Gastrocnemius medialis (tissue), 4 donors: Measurements from ENCODE around the gene SYT6. TPM values are rescaled to one million over a fixed set of nuclear protein-coding genes. Genes with fewer than 3 reads are reported as not detected.

Experiments
- ATAC-seq, 2 donors: fragments of 150-250 bp; one replicate each; pipeline ENCODE4 v1.9.1; 2016
- DNase-seq, 2 donors: peaks; one replicate each; pipeline ENCODE4 v3.0.0-alpha.2; 2019
- H3K27ac ChIP-seq, 4 donors: fragments of 200-600 bp; sonication (generic); 1 replicate in 1 of 4; 2 replicates in 3 of 4; pipeline ENCODE4 v1.5.1; 2016 to 2018; ENCODE audit warnings: mild to moderate bottlenecking in 2 of 4, moderate library complexity in 1 of 4
- H3K27me3 ChIP-seq, 3 donors: fragments of 200-600 bp; sonication (generic) in 2 of 3; 1 replicate in 1 of 3; 2 replicates in 2 of 3; pipeline versions ENCODE4 v1.5.1 to v1.6.0; 2016 to 2019; ENCODE audit warnings: mild to moderate bottlenecking in 1 of 3, moderate library complexity in 1 of 3
- H3K36me3 ChIP-seq, 2 donors: fragments of 200-600 bp; sonication (generic) in 1 of 2; one replicate each; pipeline ENCODE4 v1.5.1; 2017 to 2018
- H3K4me1 ChIP-seq, 2 donors: fragments of 200-600 bp; sonication (generic) in 1 of 2; one replicate each; pipeline ENCODE4 v1.5.1; 2016 to 2017; ENCODE audit warnings: mild to moderate bottlenecking in 2 of 2
- H3K4me3 ChIP-seq, 4 donors: fragments of 200-600 bp; sonication (generic) in 3 of 4; 1 replicate in 1 of 4; 2 replicates in 3 of 4; pipeline ENCODE4 v1.5.1; 2016 to 2019; ENCODE audit warnings: mild to moderate bottlenecking in 2 of 4
- H3K9me3 ChIP-seq, 3 donors: fragments of 200-600 bp; sonication (generic) in 2 of 3; 1 replicate in 1 of 3; 2 replicates in 2 of 3; pipeline ENCODE4 v1.5.1; 2016 to 2019
- CTCF ChIP-seq, 5 experiments: fragments of 450-650 bp in 3 of 5; fragments of 200-600 bp in 2 of 5; sonication (generic) in 2 of 5; IDR thresholded peaks in 4 of 5; conservative IDR thresholded peaks in 1 of 5; 1 replicate in 4 of 5; 2 replicates in 1 of 5; pipeline ENCODE4 v1.5.1; 2016 to 2019; ENCODE audit warnings: antibody characterized with exemption in 5 of 5, mild to moderate bottlenecking in 3 of 5, moderate library complexity in 3 of 5
- POLR2A ChIP-seq, 2 donors: fragments of 450-650 bp; IDR thresholded peaks; one replicate each; pipeline ENCODE4 v1.6.1; 2017; ENCODE audit warnings: antibody characterized with exemption in 2 of 2, mild to moderate bottlenecking in 2 of 2, moderate library complexity in 2 of 2
- in situ Hi-C, 4 donors: fragments of 200-750 bp; cut with MboI; loops; one replicate each; pipeline versions ENCODE4 v1.15.0 to v1.8.0; 2017; ENCODE audit warnings: low sequenced_read_pairs in 4 of 4
- intact Hi-C: fragments of 100-400 bp; cut with DNase I; formaldehyde crosslinking; loops from one replicate; pipeline ENCODE4 v1.15.1; 2023; ENCODE audit warnings: low total_unique reads
- total RNA-seq, 4 donors: library from RNA; depleted of rRNA; stranded (reverse); fragments of >200 nt; gene quantifications; one replicate each; pipeline versions ENCODE4 v1.1.0 to v1.2.3, GENCODE V29; 2016

The SYT6 gene
- total RNA-seq, 4 donors from 2014 or later = 0.20 TPM; not detected in 3

DNA sequence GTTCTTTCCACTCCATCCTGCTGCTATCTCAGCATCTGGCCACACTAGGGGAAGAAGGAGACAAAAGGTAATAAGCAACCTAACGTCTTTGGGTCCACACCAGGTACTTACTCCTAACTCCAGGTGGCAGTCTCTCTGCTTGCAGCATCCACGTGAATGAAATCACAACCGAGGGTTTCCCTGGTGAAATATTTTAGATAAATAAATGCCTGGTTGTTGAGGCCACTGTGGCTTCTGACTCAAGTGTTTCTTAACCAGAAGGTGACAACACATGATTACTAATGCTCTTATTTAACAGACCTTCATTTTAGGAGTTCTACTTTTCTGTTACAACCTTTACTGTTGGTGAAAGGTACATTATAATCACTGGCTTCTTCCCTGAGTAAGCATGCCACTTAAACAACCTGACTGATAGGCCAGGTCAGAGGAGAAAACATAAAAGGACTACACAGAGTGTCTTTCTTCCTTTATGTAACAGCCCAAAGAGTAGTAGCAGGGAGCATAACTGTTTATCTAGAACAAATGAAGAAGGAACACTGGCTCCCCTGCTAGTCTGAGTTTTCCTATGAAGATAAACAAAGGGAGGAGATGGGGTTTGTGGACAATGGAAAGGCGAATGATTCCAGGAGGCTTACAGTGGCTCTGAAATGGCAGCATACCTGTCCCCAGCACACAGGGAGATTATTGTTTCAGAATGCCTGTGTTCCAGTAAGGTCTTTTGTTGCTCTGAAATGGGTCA, 59.9 kb downstream of the SYT6 start:
- Histone ChIP-seq H3K27ac (peak overlapping the region in 2 of 4 donors; percentile 34 to 61), H3K27me3 (no peaks in the 10 kb centered on the region), H3K4me1 (peaks cover 0 to 4% of the 10 kb centered on the region in 2 donors), H3K4me3 (no peak overlapping the region), H3K36me3 (no peaks in the 10 kb centered on the region), H3K9me3 (no peaks in the 10 kb centered on the region)
- in situ Hi-C loops (loop anchor here in 1 of 4 donors (25.0 kb wide), 1 partner anchor 106 kb away; the partner anchor contains the start of gene OLFML3), intact Hi-C loops (no loop called here)
- TF ChIP-seq CTCF (IDR thresholded peaks at IDR 0.05 in 4 of 5, conservative IDR thresholded peaks at IDR 0.05 in 1 of 5) (no peak), POLR2A (IDR thresholded peaks at IDR 0.05) (no peak)
- DNase-seq (no peak), ATAC-seq (peak; percentile 24 to 48)

DNA sequence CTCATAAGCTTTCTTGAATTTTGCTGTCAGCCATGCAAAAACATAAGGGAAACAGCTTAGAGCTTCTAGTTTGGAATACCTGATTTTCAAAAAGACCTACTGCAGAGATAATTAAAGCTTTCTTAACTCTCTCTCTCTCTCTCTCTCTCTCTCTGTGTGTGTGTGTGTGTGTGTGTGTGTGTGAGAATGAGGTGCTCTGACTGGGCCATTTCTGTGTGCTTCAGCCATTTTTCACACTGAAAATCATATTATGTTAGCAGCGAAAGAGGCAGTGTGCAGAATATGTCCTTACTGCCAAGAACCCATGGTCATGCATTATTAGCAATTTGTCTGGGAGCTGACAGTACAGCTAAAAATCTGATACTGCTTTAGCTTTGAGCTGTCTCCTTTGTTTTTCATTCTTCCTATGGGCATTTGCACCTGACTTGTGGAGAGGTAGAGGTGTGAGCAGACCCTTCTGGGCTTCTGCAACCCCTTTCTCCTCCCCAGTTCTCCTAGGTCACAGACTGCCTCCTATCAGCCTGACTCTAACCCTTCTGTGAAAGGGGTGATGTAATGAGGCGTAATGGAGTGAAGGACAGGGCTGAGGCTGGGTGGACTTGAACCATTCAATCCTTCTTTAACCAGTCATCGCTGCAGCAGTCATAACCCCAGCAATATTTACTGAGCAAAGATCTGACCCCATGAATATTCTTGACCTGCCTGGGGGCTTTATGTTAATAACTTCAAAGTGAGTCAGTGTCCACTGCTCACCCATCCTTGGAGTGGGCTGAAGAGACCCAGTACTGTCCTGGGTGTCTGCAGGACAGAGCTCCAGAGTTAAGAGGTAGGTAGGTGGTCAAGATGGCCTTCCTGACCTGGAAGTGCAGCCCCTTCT, 61.2 kb downstream of the SYT6 start:
- intact Hi-C loops (no loop called here), in situ Hi-C loops (loop anchor here in 1 of 4 donors (25.0 kb wide), 1 partner anchor 105 kb away; the partner anchor contains the start of gene OLFML3)
- Histone ChIP-seq H3K27ac (no peak overlapping the region), H3K27me3 (no peaks in the 10 kb centered on the region), H3K9me3 (no peaks in the 10 kb centered on the region), H3K4me1 (peaks cover 0 to 4% of the 10 kb centered on the region in 2 donors), H3K36me3 (no peaks in the 10 kb centered on the region), H3K4me3 (no peak overlapping the region)
- no peak for DNase-seq
- no peak for ATAC-seq
- TF ChIP-seq CTCF (IDR thresholded peaks at IDR 0.05 in 4 of 5, conservative IDR thresholded peaks at IDR 0.05 in 1 of 5) (no peak), POLR2A (IDR thresholded peaks at IDR 0.05) (no peak)

- Histone ChIP-seq H3K9me3 (no peaks in the 10 kb centered on the region), H3K4me1 (peaks cover 0 to 4% of the 10 kb centered on the region in 2 donors), H3K4me3 (no peak overlapping the region), H3K27ac (no peak overlapping the region), H3K36me3 (no peaks in the 10 kb centered on the region), H3K27me3 (no peaks in the 10 kb centered on the region)
- intact Hi-C loops = no loop called here
- TF ChIP-seq POLR2A (IDR thresholded peaks at IDR 0.05) (no peak), CTCF (IDR thresholded peaks at IDR 0.05 in 4 of 5, conservative IDR thresholded peaks at IDR 0.05 in 1 of 5) (no peak)
- DNase-seq = no peak
- in situ Hi-C loops = loop anchor here in 1 of 4 donors (25.0 kb wide), 1 partner anchor 104 kb away; the partner anchor contains the start of gene OLFML3
- ATAC-seq = no peak
Observed at GRCh38 chr1:114091711-114092110, 62.0 kb downstream of the SYT6 start.

DNA sequence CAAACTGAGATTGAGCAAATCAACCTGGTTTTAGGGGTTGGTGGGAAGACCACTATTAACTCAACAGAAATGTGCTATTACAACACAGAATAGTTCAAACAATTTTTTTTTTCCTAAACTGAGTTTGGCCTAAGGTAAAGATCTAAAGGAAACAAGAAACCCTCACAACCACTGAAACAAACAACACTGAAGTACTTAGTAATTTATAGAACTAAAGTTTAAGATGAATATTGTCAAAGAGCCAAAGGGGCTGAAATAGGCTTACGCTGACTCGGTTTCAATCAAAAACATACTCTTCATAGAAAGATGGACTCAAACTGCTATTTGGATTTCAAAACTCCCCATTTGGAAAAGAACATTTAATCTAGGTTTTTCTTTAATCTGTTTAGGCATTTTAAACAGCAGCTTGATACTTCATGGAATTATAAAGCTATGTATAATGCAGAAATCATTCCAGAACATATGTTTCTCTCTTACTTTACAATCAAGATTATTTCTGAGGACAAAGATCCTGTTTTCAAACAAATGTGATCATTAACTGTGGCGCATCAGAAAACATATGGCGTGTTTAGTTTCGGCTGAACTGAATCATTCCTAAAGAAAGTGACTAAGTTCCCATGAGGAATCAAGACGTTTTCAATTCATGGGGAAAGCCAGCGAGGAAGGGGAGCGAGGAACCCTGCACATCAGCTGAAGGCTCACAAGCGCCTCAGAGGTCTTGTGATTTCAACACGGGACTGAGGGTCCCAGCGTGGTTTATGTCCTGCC, 62.7 kb downstream of the SYT6 start:
- Histone ChIP-seq H3K9me3 (no peaks in the 10 kb centered on the region), H3K4me3 (no peak overlapping the region), H3K27ac (no peak overlapping the region), H3K27me3 (no peaks in the 10 kb centered on the region), H3K4me1 (peaks cover 0 to 4% of the 10 kb centered on the region in 2 donors), H3K36me3 (no peaks in the 10 kb centered on the region)
- intact Hi-C loops = no loop called here
- in situ Hi-C loops = loop anchor here in 1 of 4 donors (25.0 kb wide), 1 partner anchor 104 kb away; the partner anchor contains the start of gene OLFML3
- ATAC-seq (no peak), DNase-seq (no peak)
- TF ChIP-seq POLR2A (IDR thresholded peaks at IDR 0.05) (no peak), CTCF (IDR thresholded peaks at IDR 0.05 in 4 of 5, conservative IDR thresholded peaks at IDR 0.05 in 1 of 5) (no peak)
